PC-9 (cell line): ENCODE data around the gene SFTPA2. TPM values are rescaled to one million over a fixed set of nuclear protein-coding genes. Genes with fewer than 3 reads are reported as not detected.
A peak's percentile ranks its signal among the peaks of the same experiment; 100 is the strongest.
"Not testable (repeated sequence)": the region's sequence is repeated elsewhere in the genome, so short reads cannot be mapped to it uniquely, and the experiment has no call there.

Source experiments
- BruUV-seq: library from RNA; stranded (reverse); fragments of 400-500 nt; replicated peaks from 2 replicates; lab custom pipeline; 2021; lab: Mats Ljungman, UMichigan
- CTCF ChIA-PET: fragments of 300-600 bp; sonication (Branson Sonifier 250); formaldehyde crosslinking; loops from one replicate; lab custom pipeline; 2022; ENCODE audit warnings: antibody characterized with exemption; lab: Charles Lee
- POLR2A ChIA-PET: fragments of 300-600 bp; sonication (Branson Sonifier 250); formaldehyde crosslinking; loops from one replicate; lab custom pipeline; 2022; ENCODE audit warnings: antibody characterized with exemption; ENCODE audit not compliant: unreplicated experiment; lab: Charles Lee
- DNase-seq, 2 experiments: peaks; one replicate each; pipeline versions ENCODE4 v3.0.0 to v3.0.0-alpha.2; 2015 to 2022; ENCODE audit warnings: mixed read lengths in 1 of 2
- H2AFZ ChIP-seq: fragments of 200-600 bp; sonication (generic); 2 replicates; pipeline ENCODE4 v1.8.1; 2017; ENCODE audit warnings: antibody characterized with exemption
- H3F3A ChIP-seq: fragments of 200-600 bp; sonication (generic); 2 replicates; pipeline ENCODE4 v1.8.1; 2017; ENCODE audit warnings: antibody characterized with exemption, mild to moderate bottlenecking, low read depth; ENCODE audit not compliant: insufficient read depth
- H3K27ac ChIP-seq: fragments of 200-600 bp; sonication (generic); 2 replicates; pipeline ENCODE4 v1.6.1; 2016; ENCODE audit warnings: mixed run types
- H3K27me3 ChIP-seq: fragments of 200-600 bp; sonication (generic); 2 replicates; pipeline ENCODE4 v1.6.1; 2016; ENCODE audit warnings: low read depth, mixed run types; ENCODE audit not compliant: insufficient read depth
- H3K36me3 ChIP-seq: fragments of 200-600 bp; sonication (generic); 2 replicates; pipeline ENCODE4 v1.6.1; 2016; ENCODE audit warnings: low read depth, mixed run types
- H3K4me1 ChIP-seq: fragments of 200-600 bp; sonication (generic); replicated peaks from 2 replicates; pipeline ENCODE4 v1.6.1; 2016; ENCODE audit warnings: mixed run types; ENCODE audit not compliant: insufficient read depth
- H3K4me2 ChIP-seq: fragments of 200-600 bp; sonication (generic); 2 replicates; pipeline ENCODE4 v1.6.1; 2017; ENCODE audit warnings: mixed run types
- H3K4me3 ChIP-seq: fragments of 200-600 bp; sonication (generic); 2 replicates; pipeline ENCODE4 v1.6.1; 2016; ENCODE audit warnings: mixed run types
- H3K79me2 ChIP-seq: fragments of 200-600 bp; sonication (generic); 2 replicates; pipeline ENCODE4 v1.6.1; 2017; ENCODE audit warnings: low read depth, mixed run types
- H3K9me2 ChIP-seq: fragments of 200-600 bp; sonication (generic); 2 replicates; pipeline ENCODE4 v1.8.1; 2017; ENCODE audit warnings: mild to moderate bottlenecking; ENCODE audit not compliant: insufficient read depth
- H3K9me3 ChIP-seq: fragments of 200-600 bp; sonication (generic); 2 replicates; pipeline ENCODE4 v1.8.1; 2016; ENCODE audit warnings: low read depth; ENCODE audit not compliant: insufficient read depth
- H4K20me1 ChIP-seq: fragments of 200-600 bp; sonication (generic); 2 replicates; pipeline ENCODE4 v1.8.1; 2017; ENCODE audit not compliant: insufficient read depth
- intact Hi-C: fragments of 100-400 bp; cut with micrococcal nuclease; formaldehyde crosslinking; loops from one replicate; pipeline ENCODE4 v1.10.0; 2022; ENCODE audit not compliant: unreplicated experiment
- total RNA-seq: library from RNA; stranded (reverse); gene quantifications from 2 replicates; pipeline ENCODE4 v1.2.3, GENCODE V29; 2021

The SFTPA2 gene
- total RNA-seq, 1 experiment from 2014 or later: not detected

GRCh38 chr10:79525049-79525710 lies 35.0 kb downstream of the SFTPA2 start:
- H3K79me2 ChIP-seq, H3K4me1 ChIP-seq, H3K4me2 ChIP-seq, H3K9me3 ChIP-seq, POLR2A ChIA-PET, DNase-seq, H3K27ac ChIP-seq, H4K20me1 ChIP-seq, intact Hi-C loops, H3K9me2 ChIP-seq, CTCF ChIA-PET, H3K36me3 ChIP-seq, H3K4me3 ChIP-seq, H2AFZ ChIP-seq, H3F3A ChIP-seq, H3K27me3 ChIP-seq, BruUV-seq: not testable (repeated sequence)

DNA sequence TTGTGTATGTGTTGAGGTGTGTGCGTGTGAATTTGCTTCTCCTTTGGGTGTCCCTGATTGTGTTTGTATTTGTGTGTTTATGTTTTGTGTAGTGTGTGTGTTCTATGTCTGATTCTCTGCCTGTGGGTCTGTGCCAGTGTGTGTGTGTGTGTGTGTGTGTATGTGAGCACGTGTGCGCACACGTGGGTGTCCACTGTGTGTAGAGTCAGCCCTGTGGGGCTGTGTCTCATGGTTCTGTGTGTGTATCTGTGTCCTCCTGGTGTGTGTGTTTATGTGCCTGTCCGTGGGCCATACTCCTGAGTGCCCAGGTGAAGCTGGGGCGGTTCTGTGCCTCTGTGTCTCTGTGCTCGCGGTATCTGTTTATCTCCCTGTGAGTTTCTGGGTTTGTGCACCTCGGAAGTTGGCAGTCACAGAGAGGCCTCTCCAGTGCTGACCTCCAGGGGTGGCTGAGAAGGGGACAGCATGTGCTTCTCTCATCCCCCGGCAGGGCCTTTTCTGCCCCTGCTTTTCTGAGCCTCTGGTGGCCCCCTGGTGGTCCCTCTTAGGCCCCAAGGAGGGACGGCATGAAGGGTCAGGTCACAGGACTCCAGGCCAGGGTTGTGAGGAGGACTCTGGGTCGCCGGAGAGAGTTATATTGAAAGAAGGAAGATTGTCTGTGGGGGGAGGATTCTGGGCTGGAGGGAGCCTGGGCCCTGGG lies 36.9 kb downstream of the SFTPA2 start:
- CTCF ChIA-PET, H3K36me3 ChIP-seq, H3K4me1 ChIP-seq, DNase-seq, H3K9me2 ChIP-seq, H3K4me2 ChIP-seq, H2AFZ ChIP-seq, H3K79me2 ChIP-seq, H3K4me3 ChIP-seq, H4K20me1 ChIP-seq, POLR2A ChIA-PET, H3K27ac ChIP-seq, H3K9me3 ChIP-seq, intact Hi-C loops, H3F3A ChIP-seq, BruUV-seq, H3K27me3 ChIP-seq: not testable (repeated sequence)

DNA sequence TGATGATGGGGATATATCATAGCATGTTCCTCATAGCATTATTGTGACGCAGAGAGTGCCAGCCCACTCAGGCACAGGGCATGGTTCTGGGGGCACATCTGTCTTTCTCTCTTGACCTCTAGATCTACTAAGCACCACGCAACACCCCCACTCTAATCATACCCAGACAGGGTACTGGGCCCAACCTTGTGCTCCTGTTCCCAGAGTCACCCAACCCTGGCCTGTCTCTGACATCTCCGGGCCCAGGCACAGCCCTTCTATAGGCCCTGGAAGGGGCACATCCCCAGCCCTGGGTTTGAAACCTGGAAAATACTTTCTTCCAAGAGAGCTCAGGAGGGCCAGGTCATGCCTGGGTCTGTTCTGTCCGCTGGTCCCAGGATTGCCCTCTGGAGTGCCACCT lies 37.7 kb downstream of the SFTPA2 start:
- H3K4me2 ChIP-seq, H3K27ac ChIP-seq, H2AFZ ChIP-seq, intact Hi-C loops, DNase-seq, H3K27me3 ChIP-seq, H3K4me3 ChIP-seq, H3K36me3 ChIP-seq, H3K9me2 ChIP-seq, BruUV-seq, H4K20me1 ChIP-seq, CTCF ChIA-PET, H3K79me2 ChIP-seq, H3F3A ChIP-seq, H3K9me3 ChIP-seq, H3K4me1 ChIP-seq, POLR2A ChIA-PET: not testable (repeated sequence)

GRCh38 chr10:79521751-79522150 lies 38.5 kb downstream of the SFTPA2 start:
- not testable (repeated sequence) for H3K27me3 ChIP-seq, BruUV-seq

DNA sequence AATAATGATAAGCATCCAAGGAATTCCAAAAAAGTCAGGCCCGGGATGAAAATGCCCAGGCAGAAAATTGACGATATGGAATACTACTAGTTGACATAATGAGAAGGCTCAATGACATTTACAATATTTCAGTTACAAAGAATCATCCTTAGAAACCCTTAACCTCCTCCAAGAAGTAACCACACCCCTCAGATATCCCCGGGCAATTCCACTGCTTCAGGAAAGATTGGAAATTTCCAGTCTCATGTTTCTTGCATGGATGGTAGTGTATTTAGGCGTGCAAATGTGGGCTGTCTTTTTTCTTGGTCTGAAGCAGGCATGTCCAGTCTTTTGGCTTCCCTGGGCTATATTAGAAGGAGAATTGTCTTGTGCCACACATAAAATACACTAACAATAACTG lies 42.6 kb downstream of the SFTPA2 start:
- H3K4me1 ChIP-seq, DNase-seq, H3K9me2 ChIP-seq, H3K27ac ChIP-seq, H3K27me3 ChIP-seq, BruUV-seq, intact Hi-C loops, H3K4me2 ChIP-seq, H3F3A ChIP-seq, H3K79me2 ChIP-seq, CTCF ChIA-PET, H3K4me3 ChIP-seq, POLR2A ChIA-PET, H4K20me1 ChIP-seq, H3K9me3 ChIP-seq, H2AFZ ChIP-seq, H3K36me3 ChIP-seq: not testable (repeated sequence)

More at GRCh38 chr10:79521751-79522150, 38.5 kb downstream of the SFTPA2 start:
- H3K79me2 ChIP-seq, H3K9me3 ChIP-seq, H3K36me3 ChIP-seq, H3K4me1 ChIP-seq, POLR2A ChIA-PET, H3K9me2 ChIP-seq, intact Hi-C loops, H3F3A ChIP-seq, H2AFZ ChIP-seq, H4K20me1 ChIP-seq, H3K4me3 ChIP-seq, CTCF ChIA-PET, DNase-seq, H3K4me2 ChIP-seq, H3K27ac ChIP-seq: not testable (repeated sequence)

DNA sequence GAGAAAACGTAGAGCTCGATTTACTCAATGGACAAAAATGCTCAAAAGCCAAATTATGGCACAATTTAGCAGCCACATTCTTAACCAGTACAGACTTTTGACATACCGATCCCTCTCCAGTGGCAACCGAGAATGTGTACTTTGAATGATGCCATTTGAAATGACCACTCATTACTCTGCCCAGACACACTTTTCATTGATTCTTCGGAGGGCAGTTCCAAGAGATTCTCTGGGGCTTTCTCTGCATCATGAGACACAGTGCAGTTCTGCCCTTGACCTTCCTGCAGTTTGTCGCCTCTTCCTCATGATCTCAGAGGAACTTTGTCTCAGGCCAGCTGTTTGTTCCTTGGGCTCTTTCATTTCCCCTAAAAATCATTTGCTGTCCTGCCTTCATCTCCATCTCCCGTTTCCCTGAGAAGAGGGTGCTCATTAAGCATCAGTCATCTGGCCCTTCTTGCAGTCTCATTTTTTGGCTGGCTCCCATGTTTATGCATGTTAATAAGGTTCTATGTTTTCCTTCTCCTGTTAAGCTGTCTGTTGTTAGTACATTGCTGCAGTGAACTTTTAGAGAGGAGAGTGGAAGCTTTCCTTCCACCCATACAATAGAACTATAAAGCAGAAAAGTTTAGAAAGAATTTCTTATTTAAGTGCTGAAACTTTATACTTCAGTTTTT lies 43.5 kb downstream of the SFTPA2 start:
- intact Hi-C loops, H3K4me3 ChIP-seq, H3K36me3 ChIP-seq, H2AFZ ChIP-seq, DNase-seq, H3K27ac ChIP-seq, H3F3A ChIP-seq, POLR2A ChIA-PET, H3K9me2 ChIP-seq, BruUV-seq, CTCF ChIA-PET, H4K20me1 ChIP-seq, H3K4me1 ChIP-seq, H3K9me3 ChIP-seq, H3K27me3 ChIP-seq, H3K79me2 ChIP-seq, H3K4me2 ChIP-seq: not testable (repeated sequence)

DNA sequence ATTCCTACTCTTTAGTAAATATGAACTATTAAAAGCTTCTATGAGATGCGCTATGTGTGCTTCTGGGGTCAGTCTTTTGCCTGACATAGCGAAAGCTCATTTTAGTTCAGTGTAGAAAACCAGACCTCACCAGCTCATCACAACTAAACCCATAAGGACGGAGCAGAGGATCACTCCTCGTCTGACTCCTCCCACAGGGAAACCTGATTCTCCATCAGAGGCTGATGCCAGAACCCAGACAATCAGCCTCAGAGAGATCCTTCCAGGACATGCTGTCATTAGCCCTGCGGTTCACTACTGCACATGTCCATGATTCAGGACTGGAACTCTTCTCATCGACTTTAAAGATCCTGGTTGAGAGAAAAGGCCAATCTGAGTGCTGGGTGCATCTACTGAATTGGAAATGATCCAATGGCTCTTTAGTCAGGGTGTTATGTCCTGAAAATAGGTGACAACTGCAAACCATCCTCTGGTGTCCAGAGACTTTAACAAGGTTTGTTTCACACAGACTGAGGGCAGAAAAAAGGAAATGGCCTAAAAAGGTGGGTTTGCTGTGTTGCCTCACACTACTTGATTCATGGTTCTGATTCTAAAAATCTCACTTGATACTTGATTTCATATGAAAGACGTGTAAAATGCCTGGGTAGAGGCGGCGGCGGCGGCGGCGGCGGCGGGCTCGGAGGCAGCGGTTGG lies 48.2 kb downstream of the SFTPA2 start, which contains the start of gene EIF5AL1:
Gene EIF5AL1, plus strand, starts transcription at position 643 of the 693 bp plus-strand sequence. CDS start 117 bp downstream, outside the sequence.
- H3K4me2 ChIP-seq, H3K79me2 ChIP-seq, CTCF ChIA-PET, BruUV-seq, H3K4me3 ChIP-seq, H4K20me1 ChIP-seq, H3F3A ChIP-seq, H3K36me3 ChIP-seq, intact Hi-C loops, H2AFZ ChIP-seq, H3K4me1 ChIP-seq, H3K9me2 ChIP-seq, POLR2A ChIA-PET, H3K27ac ChIP-seq, H3K9me3 ChIP-seq: not testable (repeated sequence)
- DNase-seq: peak in 1 of 2 experiments; percentile 21
- peaks cover 21% of the 10 kb centered on the region for H3K27me3 ChIP-seq
